NCI-H2196 (cell line): Measurements from ENCODE around the gene KCNH6.
A peak's percentile ranks its signal among the peaks of the same experiment; 100 is the strongest.

Source experiments
- DNase-seq: peaks from one replicate; lab custom pipeline; 2025; ENCODE audit not compliant: unreplicated experiment; lab: John Stamatoyannopoulos, UW

The KCNH6 gene

GRCh38 chr17:63506627-63507026, 16.5 kb upstream of the KCNH6 start:
- DNase-seq = no peak

DNA sequence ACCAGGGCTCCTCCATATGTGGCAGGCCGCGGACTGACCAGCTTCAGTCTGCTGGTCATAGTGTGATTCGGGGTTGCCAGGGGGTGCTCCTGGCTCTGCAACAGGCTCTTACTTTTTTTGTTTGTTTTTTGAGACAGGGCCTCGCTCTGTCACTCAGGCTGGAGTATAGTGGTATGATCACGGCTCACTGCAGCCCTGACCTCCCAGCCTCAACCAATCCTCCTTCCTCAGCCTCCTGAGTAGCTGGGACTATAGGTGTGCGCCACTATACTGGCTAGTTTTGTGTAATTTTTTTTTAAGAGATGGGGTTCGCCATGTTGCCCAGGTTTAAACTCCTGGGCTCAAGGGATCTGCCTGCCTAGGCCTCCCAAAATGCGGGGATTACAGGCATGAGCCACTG, 11.8 kb upstream of the KCNH6 start:
- no peak for DNase-seq

- DNase-seq = no peak
Measured at GRCh38 chr17:63512388-63512787, 10.8 kb upstream of the KCNH6 start.

- DNase-seq = no peak
Measured at GRCh38 chr17:63512896-63513644, 10.1 kb upstream of the KCNH6 start.

DNA sequence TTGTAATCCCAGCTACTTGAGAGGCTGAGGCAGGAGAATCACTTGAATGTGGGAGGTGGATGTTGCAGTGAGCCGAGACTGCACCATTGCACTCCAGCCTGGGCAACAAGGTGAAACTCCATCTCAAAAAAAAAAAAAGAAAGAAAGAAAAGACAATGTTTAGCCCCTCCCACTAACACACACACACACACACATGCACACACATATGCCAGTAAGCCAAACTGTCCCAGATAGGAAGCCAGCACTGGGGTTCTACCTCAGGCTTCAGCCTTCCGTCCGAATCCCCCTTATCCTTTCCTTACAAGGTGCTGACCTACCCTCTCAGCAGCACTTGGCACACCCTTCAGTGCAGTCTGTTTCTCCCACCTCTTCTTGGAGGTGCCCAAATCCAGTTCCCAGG, 8.7 kb upstream of the KCNH6 start:
- no peak for DNase-seq

DNA sequence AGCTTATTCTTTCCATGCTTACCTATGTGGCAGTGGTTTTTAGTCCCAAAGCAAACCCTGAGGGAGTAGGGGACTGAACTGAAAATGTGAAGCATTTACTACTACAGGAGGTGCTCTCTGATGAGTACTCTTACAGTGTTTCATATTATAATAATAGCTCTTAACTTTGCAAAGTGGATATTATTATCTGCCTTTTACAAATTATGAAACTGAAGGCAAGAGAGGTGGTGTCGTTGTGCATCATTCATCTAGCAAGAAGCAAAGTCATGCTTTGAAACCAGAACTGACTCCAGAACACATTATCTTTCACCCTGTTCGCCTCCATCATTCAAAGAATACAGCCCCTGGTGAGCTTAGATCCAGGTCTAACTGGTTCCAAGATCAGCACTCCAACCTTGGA, 8.2 kb upstream of the KCNH6 start:
- no peak for DNase-seq

- DNase-seq = no peak
Measured at GRCh38 chr17:63515426-63515825, 7.7 kb upstream of the KCNH6 start.

DNA sequence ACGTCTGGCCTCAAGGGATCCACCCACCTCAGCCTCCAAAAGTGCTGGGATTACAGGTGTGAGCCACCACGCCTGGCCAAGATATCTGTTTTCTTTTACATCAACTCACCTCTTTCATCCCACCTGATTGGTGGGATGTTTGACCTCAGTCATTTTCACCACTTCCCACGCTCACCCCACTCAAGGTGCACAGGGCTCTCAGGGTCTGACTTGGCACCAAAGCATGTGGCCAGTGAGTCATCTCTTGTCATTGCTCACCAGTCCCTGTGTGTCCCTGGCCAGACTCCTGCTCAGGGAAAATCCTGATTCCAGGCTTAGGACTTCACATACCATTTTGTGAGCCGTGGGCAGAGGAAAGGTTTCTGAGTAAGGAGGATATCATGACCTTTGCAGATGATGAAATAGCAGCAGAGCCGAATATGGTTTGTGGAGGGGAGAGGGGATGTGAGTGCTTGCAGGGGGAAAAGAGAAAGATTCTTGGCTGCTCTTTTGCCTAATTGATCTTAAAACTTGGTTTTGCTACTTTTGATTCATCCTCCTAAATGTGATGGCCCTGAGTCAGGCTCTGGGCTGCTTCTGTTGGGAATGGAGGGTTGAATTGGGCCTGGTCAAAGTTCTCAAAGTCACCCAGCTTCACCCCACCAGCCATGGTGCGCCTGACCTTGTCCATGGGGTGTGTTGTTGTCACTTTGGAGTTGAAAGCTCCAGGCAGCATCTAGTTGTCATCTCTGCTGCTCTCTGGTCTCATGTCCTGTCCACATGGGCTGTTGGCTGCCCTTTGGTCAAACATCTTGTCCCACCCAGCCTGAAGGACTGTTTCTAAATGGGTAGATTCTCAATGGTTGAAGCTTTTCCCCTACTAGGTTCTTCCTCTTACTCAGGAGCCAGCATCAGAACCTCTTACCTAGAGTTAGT, 6.0 kb upstream of the KCNH6 start:
- no peak for DNase-seq

- DNase-seq = no peak
Measured at GRCh38 chr17:63517825-63518534, 5.2 kb upstream of the KCNH6 start.

GRCh38 chr17:63519116-63519881, 3.9 kb upstream of the KCNH6 start:
- DNase-seq = no peak

DNA sequence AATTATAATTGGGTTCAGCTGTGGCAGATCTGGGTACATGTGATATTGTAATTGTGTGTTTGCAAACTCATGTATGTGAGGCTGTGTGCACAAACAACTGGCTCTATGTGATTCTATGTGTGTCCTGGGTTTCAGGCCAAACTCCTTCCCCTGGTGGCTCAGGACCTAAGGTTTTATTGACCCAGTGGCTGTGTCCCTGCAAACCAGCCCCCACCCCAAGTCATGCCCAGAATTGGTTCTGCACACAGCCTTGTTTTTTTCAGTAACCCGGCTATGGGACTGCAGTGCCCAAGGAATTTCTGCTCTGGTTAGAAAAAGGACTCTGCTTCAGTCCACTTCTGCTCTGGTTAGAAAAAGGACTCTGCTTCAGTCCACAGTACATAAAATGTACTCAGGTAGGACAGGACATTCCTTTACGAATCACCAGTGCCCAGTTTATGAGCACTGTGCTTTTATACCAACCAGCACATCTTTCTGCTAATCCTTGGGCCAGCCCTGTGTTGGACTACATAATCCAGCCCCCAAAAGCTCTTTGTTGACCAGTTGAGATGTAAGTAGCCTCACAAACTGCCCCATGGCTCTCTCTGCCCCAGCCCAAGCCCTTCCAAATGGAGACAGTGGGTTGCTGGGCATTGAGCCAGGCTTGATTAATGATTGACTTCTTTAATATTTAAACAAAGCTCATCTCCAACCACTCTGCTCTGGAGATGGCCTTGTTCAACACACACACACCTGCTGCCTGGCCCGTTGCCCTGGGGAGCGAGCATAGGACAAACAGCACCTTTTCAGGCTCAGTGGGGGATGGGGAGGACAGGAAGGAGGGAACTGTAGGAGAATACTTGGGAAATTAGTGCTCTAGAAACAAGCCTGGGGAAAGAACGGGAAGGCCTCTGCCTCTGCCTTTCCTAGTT, 2.9 kb upstream of the KCNH6 start:
- DNase-seq = peak; percentile 92

DNA sequence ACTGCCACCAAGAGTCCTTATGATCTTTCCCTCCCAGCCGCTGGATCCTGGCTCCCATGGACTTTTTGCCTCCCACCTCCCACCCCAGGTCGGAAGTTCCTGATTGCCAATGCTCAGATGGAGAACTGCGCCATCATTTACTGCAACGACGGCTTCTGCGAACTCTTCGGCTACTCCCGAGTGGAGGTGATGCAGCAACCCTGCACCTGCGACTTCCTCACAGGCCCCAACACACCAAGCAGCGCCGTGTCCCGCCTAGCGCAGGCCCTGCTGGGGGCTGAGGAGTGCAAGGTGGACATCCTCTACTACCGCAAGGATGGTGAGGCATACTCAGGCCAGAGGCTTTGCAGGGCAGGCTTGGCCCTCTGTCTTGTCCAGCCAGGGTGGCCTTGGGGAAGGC, 893 bp downstream of the KCNH6 start:
- DNase-seq = no peak

DNA sequence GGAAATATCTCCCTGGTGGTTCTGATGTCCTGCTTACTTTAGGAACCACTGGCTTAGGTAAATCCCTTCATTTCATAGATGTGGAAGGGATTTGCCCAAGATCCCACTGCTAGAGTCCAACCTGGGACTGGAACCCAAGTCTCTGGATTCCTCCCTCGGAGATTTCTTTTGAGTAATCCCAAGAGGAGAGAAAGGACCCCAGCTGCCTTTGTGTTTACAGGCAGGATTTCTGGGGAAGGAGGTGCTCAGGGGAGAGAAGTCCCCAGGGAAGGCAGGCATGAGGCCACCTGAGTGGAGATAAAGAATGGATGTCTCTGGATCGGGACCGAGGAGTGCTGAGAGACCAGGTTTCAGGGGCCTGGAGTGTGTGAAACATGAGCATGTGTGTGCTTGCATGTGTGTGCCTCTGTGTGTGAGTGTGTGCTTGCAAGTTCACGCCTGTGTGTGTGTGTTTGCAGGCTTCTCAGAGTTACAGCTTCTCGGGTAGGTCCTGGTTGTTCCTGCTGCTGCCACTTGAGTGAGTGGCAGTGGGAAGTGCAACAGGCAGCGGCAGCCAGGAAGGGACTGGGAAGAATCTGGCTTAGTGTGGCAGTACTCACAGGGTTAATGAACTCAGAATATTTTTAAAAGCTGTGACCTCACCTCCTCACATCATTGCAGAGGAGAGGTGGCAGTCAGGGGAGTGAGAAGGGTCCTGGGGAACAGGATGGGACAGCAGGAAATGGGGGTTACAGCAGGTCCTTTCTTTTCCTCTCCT, 2.2 kb downstream of the KCNH6 start:
- no peak for DNase-seq

GRCh38 chr17:63526861-63527260, 3.7 kb downstream of the KCNH6 start:
- DNase-seq = no peak

GRCh38 chr17:63528183-63528582, 5.0 kb downstream of the KCNH6 start:
- DNase-seq = no peak

DNA sequence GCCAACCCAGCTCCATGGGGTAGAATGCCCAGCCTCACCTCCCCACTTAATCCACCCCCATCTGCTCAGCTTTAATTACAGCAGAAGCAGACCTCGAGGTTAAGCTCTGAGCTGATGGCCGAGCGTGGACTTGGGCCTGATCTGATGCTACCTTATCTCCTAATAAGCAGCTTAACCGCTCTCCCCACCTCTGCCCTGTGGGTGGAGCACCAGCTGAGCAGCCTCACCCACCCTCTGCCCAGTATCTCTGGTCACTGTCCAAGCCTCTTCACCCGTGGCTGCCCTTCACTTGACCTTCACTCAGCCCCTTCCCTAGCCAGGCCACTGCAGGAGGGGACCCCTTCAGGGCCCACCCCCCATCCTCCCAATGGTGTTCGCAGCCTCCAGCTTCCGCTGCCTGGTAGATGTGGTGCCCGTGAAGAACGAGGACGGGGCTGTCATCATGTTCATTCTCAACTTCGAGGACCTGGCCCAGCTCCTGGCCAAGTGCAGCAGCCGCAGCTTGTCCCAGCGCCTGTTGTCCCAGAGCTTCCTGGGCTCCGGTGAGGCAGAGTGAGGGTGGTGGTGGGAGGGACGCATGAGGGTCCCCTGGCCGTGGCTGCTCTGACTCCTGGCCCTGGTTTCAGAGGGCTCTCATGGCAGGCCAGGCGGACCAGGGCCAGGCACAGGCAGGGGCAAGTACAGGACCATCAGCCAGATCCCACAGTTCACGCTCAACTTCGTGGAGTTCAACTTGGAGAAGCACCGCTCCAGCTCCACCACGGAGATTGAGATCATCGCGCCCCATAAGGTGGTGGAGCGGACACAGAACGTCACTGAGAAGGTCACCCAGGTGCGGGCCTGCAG, 6.8 kb downstream of the KCNH6 start:
- no peak for DNase-seq

GRCh38 chr17:63530557-63531021, 7.4 kb downstream of the KCNH6 start:
- DNase-seq = no peak
